SK-N-SH (cell line): Measurements from ENCODE around the gene FGB. TPM values are rescaled to one million over a fixed set of nuclear protein-coding genes. Genes with fewer than 3 reads are reported as not detected.

Source experiments
- CTCF ChIA-PET: fragments of 300-600, 350-600 bp; formaldehyde crosslinking; extraction: SDS; loops from one replicate; lab custom pipeline; 2021; lab: Yijun Ruan, JAX
- POLR2A ChIA-PET: fragments of 350-600 bp; sonication (Branson Sonifier 250); formaldehyde crosslinking; extraction: SDS; loops from one replicate; lab custom pipeline; 2020; ENCODE audit warnings: antibody characterized with exemption, inconsistent platforms; lab: Yijun Ruan, JAX
- DNase-seq: peaks from one replicate; pipeline ENCODE4 v3.0.0; 2012
- H2AFZ ChIP-seq: fragments of 200-600 bp; sonication (generic); 2 replicates; pipeline ENCODE4 v1.8.1; 2016; ENCODE audit warnings: antibody characterized with exemption, mild to moderate bottlenecking, low read depth
- H3F3A ChIP-seq: fragments of 200-600 bp; sonication (generic); replicated peaks from 2 replicates; pipeline ENCODE3; 2016; ENCODE audit warnings: antibody characterized with exemption, mild to moderate bottlenecking; ENCODE audit not compliant: insufficient read depth
- H3K27ac ChIP-seq, 2 experiments: fragments of 200-500 bp in 1 of 2; fragments of 200-600 bp in 1 of 2; sonication (Bioruptor generic) in 1 of 2; sonication (generic), shearing (Covaris generic) in 1 of 2; 2 replicates each; pipeline versions ENCODE4 v1.5.1 to v1.6.1; 2014 to 2016; ENCODE audit warnings: low read depth in 2 of 2, inconsistent platforms in 1 of 2, low read length in 1 of 2, mild to moderate bottlenecking in 1 of 2, mixed read lengths in 1 of 2
- H3K27me3 ChIP-seq: fragments of 200-600 bp; sonication (generic), shearing (Covaris generic); 2 replicates; pipeline ENCODE4 v1.6.1; 2016; ENCODE audit warnings: mixed run types; ENCODE audit not compliant: insufficient read depth
- H3K36me3 ChIP-seq, 2 experiments: fragments of 200-500 bp in 1 of 2; fragments of 200-600 bp in 1 of 2; sonication (Bioruptor generic) in 1 of 2; sonication (generic) in 1 of 2; replicated peaks in 1 of 2; 2 replicates each; pipeline versions ENCODE3 to v1.5.1; 2014 to 2016; ENCODE audit warnings: low read length in 1 of 2, mild to moderate bottlenecking in 1 of 2; ENCODE audit not compliant: insufficient read depth in 2 of 2, control insufficient read depth in 1 of 2
- H3K4me1 ChIP-seq, 2 experiments: fragments of 200-500 bp in 1 of 2; fragments of 200-600 bp in 1 of 2; sonication (Bioruptor generic) in 1 of 2; sonication (generic), shearing (Covaris generic) in 1 of 2; 2 replicates each; pipeline versions ENCODE4 v1.5.1 to v1.6.1; 2014 to 2016; ENCODE audit warnings: low read depth in 1 of 2, low read length in 1 of 2, mixed run types in 1 of 2; ENCODE audit not compliant: insufficient read depth in 2 of 2, control insufficient read depth in 1 of 2
- H3K4me2 ChIP-seq: fragments of 200-600 bp; sonication (generic), shearing (Covaris generic); 2 replicates; pipeline ENCODE4 v1.6.1; 2017; ENCODE audit warnings: mixed run types
- H3K4me3 ChIP-seq, 2 experiments: fragments of 200-500 bp in 1 of 2; fragments of 200-600 bp in 1 of 2; sonication (Bioruptor generic) in 1 of 2; sonication (generic), shearing (Covaris generic) in 1 of 2; 2 replicates each; pipeline versions ENCODE4 v1.5.1 to v1.8.1; 2014 to 2016; ENCODE audit warnings: low read depth in 2 of 2, inconsistent platforms in 1 of 2, low read length in 1 of 2, mild to moderate bottlenecking in 1 of 2, mixed read lengths in 1 of 2, moderate library complexity in 1 of 2
- H3K79me2 ChIP-seq: fragments of 200-600 bp; sonication (generic); 2 replicates; pipeline ENCODE4 v1.8.1; 2017; ENCODE audit warnings: mild to moderate bottlenecking; ENCODE audit not compliant: insufficient read depth
- H3K9ac ChIP-seq: fragments of 200-600 bp; sonication (generic); 2 replicates; pipeline ENCODE4 v1.6.1; 2017; ENCODE audit warnings: mixed run types
- H3K9me2 ChIP-seq: fragments of 200-600 bp; sonication (generic); 2 replicates; pipeline ENCODE4 v1.6.1; 2017; ENCODE audit warnings: mixed run types
- H3K9me3 ChIP-seq: fragments of 200-600 bp; sonication (generic); 2 replicates; pipeline ENCODE4 v1.6.1; 2017; ENCODE audit warnings: mixed run types, mild to moderate bottlenecking, moderate library complexity
- H4K20me1 ChIP-seq: fragments of 200-600 bp; sonication (generic); 2 replicates; pipeline ENCODE4 v1.6.1; 2017; ENCODE audit warnings: mild to moderate bottlenecking, mixed run types; ENCODE audit not compliant: insufficient read depth
- CHD2 ChIP-seq: fragments of 150-350 bp; IDR thresholded peaks from 2 replicates; pipeline ENCODE4 v1.6.1; 2018; ENCODE audit warnings: low read length; ENCODE audit not compliant: partially characterized antibody
- ELF1 ChIP-seq: IDR thresholded peaks from 2 replicates; pipeline ENCODE4 v1.4.0; 2012
- FOSL2 ChIP-seq: IDR thresholded peaks from 2 replicates; pipeline ENCODE4 v1.4.0; 2012; ENCODE audit warnings: low read depth, mild to moderate bottlenecking, moderate library complexity, borderline replicate concordance
- FOXJ3 ChIP-seq: sonication (generic); formaldehyde crosslinking; IDR thresholded peaks from 2 replicates; pipeline ENCODE4 v1.5.1; 2020; ENCODE audit warnings: mild to moderate bottlenecking, missing genetic modification reagents
- GABPA ChIP-seq: IDR thresholded peaks from 2 replicates; pipeline ENCODE4 v1.4.0; 2012; ENCODE audit warnings: low read depth, mild to moderate bottlenecking
- MXI1 ChIP-seq: IDR thresholded peaks from 2 replicates; pipeline ENCODE4 v1.6.1; 2012; ENCODE audit warnings: mild to moderate bottlenecking, low read depth, low read length, improper control_type of control experiment
- NRF1 ChIP-seq: IDR thresholded peaks from 2 replicates; pipeline ENCODE4 v1.6.1; 2012; ENCODE audit warnings: low read depth, mild to moderate bottlenecking, low read length
- RAD21 ChIP-seq: IDR thresholded peaks from 2 replicates; pipeline ENCODE4 v1.6.1; 2012; ENCODE audit warnings: mild to moderate bottlenecking, low read length
- RCOR1 ChIP-seq: fragments of 150-350 bp; IDR thresholded peaks from 2 replicates; pipeline ENCODE4 v1.6.1; 2017; ENCODE audit warnings: antibody characterized with exemption, low read length
- REST ChIP-seq: IDR thresholded peaks from 2 replicates; pipeline ENCODE4 v1.6.1; 2012; ENCODE audit warnings: mild to moderate bottlenecking, low read depth, low read length, moderate library complexity
- SIN3A ChIP-seq: IDR thresholded peaks from 2 replicates; pipeline ENCODE4 v1.6.1; 2012; ENCODE audit warnings: low read depth, mild to moderate bottlenecking, low read length, moderate library complexity, borderline replicate concordance
- TAF1 ChIP-seq: IDR thresholded peaks from 2 replicates; pipeline ENCODE4 v1.6.1; 2012; ENCODE audit warnings: low read depth, mild to moderate bottlenecking, low read length, moderate library complexity, borderline replicate concordance
- USF2 ChIP-seq: fragments of 150-350 bp; IDR thresholded peaks from 2 replicates; pipeline ENCODE4 v1.6.1; 2017; ENCODE audit warnings: antibody characterized with exemption, low read length, low read depth, borderline replicate concordance
- YY1 ChIP-seq: IDR thresholded peaks from 2 replicates; pipeline ENCODE4 v1.4.0; 2012; ENCODE audit warnings: low read depth, mild to moderate bottlenecking
- WGBS: methylation state at CpG from one replicate; pipeline ENCODE4 v1.1.6; 2017; ENCODE audit warnings: low lambda C conversion rate; 5-methylcytosine and 5-hydroxymethylcytosine counted together
- polyA plus RNA-seq, 3 experiments: library from polyadenylated mRNA; depleted of rRNA; stranded (reverse); fragments of >200 nt; gene quantifications; 2 replicates each; pipeline ENCODE4 v1.2.3, GENCODE V29; 2012
- TF ChIP-seq, protein P1 (sequence below): IDR thresholded peaks from 2 replicates; pipeline ENCODE4 v1.4.0; 2012; ENCODE audit warnings: low read depth, borderline replicate concordance
- TF ChIP-seq, protein P2 (sequence below): fragments of 150-350 bp; IDR thresholded peaks from 2 replicates; pipeline ENCODE4 v1.6.1; 2016; ENCODE audit warnings: mild to moderate bottlenecking, low read depth, low read length
- TF ChIP-seq, protein P3 (sequence below): fragments of 200-600 bp; sonication (generic); IDR thresholded peaks from 2 replicates; pipeline ENCODE4 v1.6.1; 2017; ENCODE audit warnings: antibody characterized with exemption, mild to moderate bottlenecking, moderate library complexity

The FGB gene
- polyA plus RNA-seq, 1 of the 3 experiments (the other 2 are of a cell fraction), result not detected

DNA sequence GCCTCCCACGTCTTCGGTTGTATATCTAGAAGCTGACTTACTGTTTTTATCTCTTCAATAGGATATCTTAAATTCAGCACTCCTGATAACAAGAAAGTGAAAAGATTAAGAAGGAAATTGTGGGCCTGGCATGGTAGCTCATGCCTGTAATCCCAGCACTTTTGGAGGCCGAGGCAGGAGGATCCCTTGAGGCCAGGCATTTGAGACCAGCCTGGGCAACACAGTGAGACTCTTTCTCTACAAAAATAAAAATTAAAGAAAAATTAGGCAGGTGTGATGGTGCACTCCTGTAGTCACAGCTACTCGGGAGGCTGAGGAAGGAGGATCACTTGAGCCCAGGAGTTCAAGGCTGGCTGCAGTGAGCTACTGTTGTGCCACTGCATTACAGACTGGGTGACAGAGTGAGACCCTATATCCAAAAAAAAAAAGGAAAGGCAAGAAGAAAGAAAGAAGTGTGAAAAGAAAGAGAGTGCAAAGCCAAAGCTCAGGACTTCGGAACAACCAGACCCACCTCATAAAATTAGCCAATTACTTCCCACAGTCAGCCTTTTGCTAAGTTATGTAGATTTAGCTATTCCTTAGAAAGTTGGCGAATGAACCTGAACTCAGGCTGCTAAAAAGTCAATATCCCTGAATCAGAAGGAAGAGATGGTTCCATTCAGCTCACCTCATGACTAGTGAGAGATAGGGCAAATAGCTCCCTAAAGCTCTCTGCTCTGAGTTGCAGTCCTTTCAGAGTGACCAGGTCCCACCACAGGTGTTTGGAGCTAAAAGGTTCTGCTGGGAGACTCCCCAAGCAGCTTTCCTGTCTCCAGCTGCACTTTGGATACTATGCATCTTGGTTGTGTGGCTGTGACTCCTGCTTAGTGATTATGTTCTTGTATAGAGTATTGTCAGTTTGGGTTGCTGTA lies 40.5 kb downstream of the FGB start:
- no peak overlapping the region for H3K9ac ChIP-seq
- no peak overlapping the region for H3K27ac ChIP-seq
- ChIA-PET POLR2A (no interaction called here), CTCF (interaction anchor here (0.6 to 2.3 kb wide), 4 partner anchors 16 to 1726 kb away, joined by 3 to 8 read pairs (median 6); no protein-coding TSS in a partner anchor)
- peaks cover 7% of the 10 kb centered on the region; the same call in 1 of the 2 replicates for H3K27me3 ChIP-seq
- 10% methylated on average over 6 of the region's 6 CpGs for WGBS
- H2AFZ ChIP-seq, result no peak overlapping the region
- no peak for DNase-seq
- no peaks in the 10 kb centered on the region for H4K20me1 ChIP-seq
- H3F3A ChIP-seq, result no peaks in the 10 kb centered on the region
- H3K4me1 ChIP-seq, result no peaks in the 10 kb centered on the region
- no peaks in the 10 kb centered on the region for H3K9me2 ChIP-seq
- no peaks in the 10 kb centered on the region for H3K9me3 ChIP-seq
- TF ChIP-seq, protein P1, sequence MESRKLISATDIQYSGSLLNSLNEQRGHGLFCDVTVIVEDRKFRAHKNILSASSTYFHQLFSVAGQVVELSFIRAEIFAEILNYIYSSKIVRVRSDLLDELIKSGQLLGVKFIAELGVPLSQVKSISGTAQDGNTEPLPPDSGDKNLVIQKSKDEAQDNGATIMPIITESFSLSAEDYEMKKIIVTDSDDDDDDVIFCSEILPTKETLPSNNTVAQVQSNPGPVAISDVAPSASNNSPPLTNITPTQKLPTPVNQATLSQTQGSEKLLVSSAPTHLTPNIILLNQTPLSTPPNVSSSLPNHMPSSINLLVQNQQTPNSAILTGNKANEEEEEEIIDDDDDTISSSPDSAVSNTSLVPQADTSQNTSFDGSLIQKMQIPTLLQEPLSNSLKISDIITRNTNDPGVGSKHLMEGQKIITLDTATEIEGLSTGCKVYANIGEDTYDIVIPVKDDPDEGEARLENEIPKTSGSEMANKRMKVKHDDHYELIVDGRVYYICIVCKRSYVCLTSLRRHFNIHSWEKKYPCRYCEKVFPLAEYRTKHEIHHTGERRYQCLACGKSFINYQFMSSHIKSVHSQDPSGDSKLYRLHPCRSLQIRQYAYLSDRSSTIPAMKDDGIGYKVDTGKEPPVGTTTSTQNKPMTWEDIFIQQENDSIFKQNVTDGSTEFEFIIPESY, result no peak
- TF ChIP-seq RCOR1 (no peak), NRF1 (no peak), RAD21 (no peak), TAF1 (no peak), GABPA (no peak), YY1 (no peak), MXI1 (no peak), FOSL2 (no peak), SIN3A (no peak), ELF1 (no peak), FOXJ3 (CRISPR knock-in tag) (no peak), USF2 (no peak), REST (no peak), CHD2 (no peak)
- TF ChIP-seq, protein P2, sequence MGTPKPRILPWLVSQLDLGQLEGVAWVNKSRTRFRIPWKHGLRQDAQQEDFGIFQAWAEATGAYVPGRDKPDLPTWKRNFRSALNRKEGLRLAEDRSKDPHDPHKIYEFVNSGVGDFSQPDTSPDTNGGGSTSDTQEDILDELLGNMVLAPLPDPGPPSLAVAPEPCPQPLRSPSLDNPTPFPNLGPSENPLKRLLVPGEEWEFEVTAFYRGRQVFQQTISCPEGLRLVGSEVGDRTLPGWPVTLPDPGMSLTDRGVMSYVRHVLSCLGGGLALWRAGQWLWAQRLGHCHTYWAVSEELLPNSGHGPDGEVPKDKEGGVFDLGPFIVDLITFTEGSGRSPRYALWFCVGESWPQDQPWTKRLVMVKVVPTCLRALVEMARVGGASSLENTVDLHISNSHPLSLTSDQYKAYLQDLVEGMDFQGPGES, result no peak
- TF ChIP-seq, protein P3, sequence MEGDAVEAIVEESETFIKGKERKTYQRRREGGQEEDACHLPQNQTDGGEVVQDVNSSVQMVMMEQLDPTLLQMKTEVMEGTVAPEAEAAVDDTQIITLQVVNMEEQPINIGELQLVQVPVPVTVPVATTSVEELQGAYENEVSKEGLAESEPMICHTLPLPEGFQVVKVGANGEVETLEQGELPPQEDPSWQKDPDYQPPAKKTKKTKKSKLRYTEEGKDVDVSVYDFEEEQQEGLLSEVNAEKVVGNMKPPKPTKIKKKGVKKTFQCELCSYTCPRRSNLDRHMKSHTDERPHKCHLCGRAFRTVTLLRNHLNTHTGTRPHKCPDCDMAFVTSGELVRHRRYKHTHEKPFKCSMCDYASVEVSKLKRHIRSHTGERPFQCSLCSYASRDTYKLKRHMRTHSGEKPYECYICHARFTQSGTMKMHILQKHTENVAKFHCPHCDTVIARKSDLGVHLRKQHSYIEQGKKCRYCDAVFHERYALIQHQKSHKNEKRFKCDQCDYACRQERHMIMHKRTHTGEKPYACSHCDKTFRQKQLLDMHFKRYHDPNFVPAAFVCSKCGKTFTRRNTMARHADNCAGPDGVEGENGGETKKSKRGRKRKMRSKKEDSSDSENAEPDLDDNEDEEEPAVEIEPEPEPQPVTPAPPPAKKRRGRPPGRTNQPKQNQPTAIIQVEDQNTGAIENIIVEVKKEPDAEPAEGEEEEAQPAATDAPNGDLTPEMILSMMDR, result no peak
- H3K4me2 ChIP-seq, result no peak overlapping the region
- H3K4me3 ChIP-seq, result no peak overlapping the region
- H3K36me3 ChIP-seq, result no peaks in the 10 kb centered on the region
- H3K79me2 ChIP-seq, result no peaks in the 10 kb centered on the region
